Upper lobe of left lung (tissue), 6 donors: ENCODE measurements around the gene CUEDC1. TPM values are rescaled to one million over a fixed set of nuclear protein-coding genes. Genes with fewer than 3 reads are reported as not detected.

Source experiments
- ATAC-seq, 2 donors: fragments of 200-7000 bp; cut with Tn5 transposase; one replicate each; pipeline ENCODE4 v1.9.1; 2022; ENCODE audit warnings: mild to moderate bottlenecking in 2 of 2, moderate library complexity in 2 of 2; ENCODE audit not compliant: low FRiP score in 2 of 2
- DNase-seq, 2 donors: peaks; one replicate each; pipeline ENCODE4 v3.0.0-alpha.2; 2019 to 2020
- H3K27ac ChIP-seq, 4 donors: fragments of 200-600 bp; sonication (generic); one replicate each; pipeline ENCODE4 v1.5.1; 2016 to 2019
- H3K27me3 ChIP-seq, 4 donors: fragments of 200-600 bp; sonication (generic); one replicate each; pipeline ENCODE4 v1.5.1; 2017 to 2019
- H3K36me3 ChIP-seq, 4 donors: fragments of 200-600 bp; sonication (generic); one replicate each; pipeline ENCODE4 v1.5.1; 2016 to 2019
- H3K4me1 ChIP-seq, 4 donors: fragments of 200-600 bp; sonication (generic); one replicate each; pipeline ENCODE4 v1.5.1; 2018 to 2019
- H3K4me3 ChIP-seq, 4 donors: fragments of 200-600 bp; sonication (generic); one replicate each; pipeline ENCODE4 v1.5.1; 2017 to 2019; ENCODE audit warnings: mild to moderate bottlenecking in 2 of 4, moderate library complexity in 1 of 4
- H3K9me3 ChIP-seq, 4 donors: fragments of 200-600 bp; sonication (generic); one replicate each; pipeline ENCODE4 v1.5.1; 2018 to 2019
- EP300 ChIP-seq, 4 donors: sonication (generic); formaldehyde crosslinking; IDR thresholded peaks; one replicate each; pipeline ENCODE4 v1.5.1; 2017; ENCODE audit warnings: antibody characterized with exemption in 4 of 4, control low read depth in 2 of 4
- POLR2A ChIP-seq, 4 donors: fragments of 450-650 bp; IDR thresholded peaks; one replicate each; pipeline ENCODE4 v1.5.1; 2016 to 2017; ENCODE audit warnings: antibody characterized with exemption in 4 of 4, mild to moderate bottlenecking in 2 of 4
- POLR2AphosphoS5 ChIP-seq, 2 donors: sonication (generic); formaldehyde crosslinking; IDR thresholded peaks; one replicate each; pipeline ENCODE4 v1.5.1; 2017; ENCODE audit warnings: antibody characterized with exemption in 2 of 2
- WGBS, 2 donors: methylation state at CpG; one replicate each; pipeline ENCODE4 v1.1.5; 2017 to 2018; 5-methylcytosine and 5-hydroxymethylcytosine counted together
- total RNA-seq, 6 donors: library from RNA; depleted of rRNA in 4 of 6; stranded (reverse); fragments of >200 nt in 4 of 6; gene quantifications; one replicate each; pipeline versions ENCODE4 v1.1.0 to v1.2.1, GENCODE V29; 2016 to 2021
- TF ChIP-seq, protein P1 (sequence below), 6 experiments: fragments of 450-650 bp in 4 of 6; fragments of 200-600 bp in 2 of 6; sonication (generic) in 2 of 6; IDR thresholded peaks; one replicate each; pipeline ENCODE4 v1.5.1; 2016 to 2019; ENCODE audit warnings: antibody characterized with exemption in 6 of 6
- donor health status: DM: no; HTN: no; CAD: no; lungs with moderate emphysema.
- donor health status: DM: no; HTN: yes; CAD: no; lungs with severe emphysema.

CUEDC1 gene
- total RNA-seq, 6 donors from 2014 or later = 33.3 to 119 (median 54.4) TPM

DNA sequence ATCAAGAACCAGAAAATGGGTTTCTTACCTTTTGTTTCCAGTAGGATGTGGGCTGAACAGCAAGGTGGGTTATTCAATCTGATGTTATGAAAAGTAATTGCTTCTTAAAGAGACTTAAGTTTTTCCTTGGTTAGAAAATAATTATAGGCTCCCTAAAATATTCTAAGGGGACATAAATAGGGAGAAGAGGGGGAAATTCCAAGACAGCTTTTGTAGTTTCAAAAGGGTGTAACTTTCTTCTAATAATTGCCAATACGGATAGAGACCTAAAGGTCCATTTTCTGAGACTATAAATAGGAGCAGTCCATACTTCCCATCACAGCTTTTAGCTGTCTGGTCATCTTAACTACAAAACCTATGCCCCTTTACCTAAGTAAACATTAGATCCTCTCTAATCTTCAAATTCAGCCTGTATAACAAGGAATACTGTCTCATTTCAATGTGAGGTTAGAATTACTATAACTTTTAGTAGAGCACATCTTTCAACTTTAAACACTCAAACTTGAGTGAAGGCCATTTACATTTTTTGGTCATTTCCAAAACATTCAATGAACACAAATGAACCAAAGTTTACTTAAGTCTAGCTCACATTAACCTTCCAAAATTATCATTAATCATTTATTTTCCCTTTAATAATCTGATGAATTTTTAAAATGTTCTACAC lies 46.4 kb upstream of the CUEDC1 start:
- no peaks in the 10 kb centered on the region for H3K9me3 ChIP-seq
- peaks cover 29 to 57% (median 40%) of the 10 kb centered on the region in 4 donors for H3K4me1 ChIP-seq
- TF ChIP-seq, protein P1, sequence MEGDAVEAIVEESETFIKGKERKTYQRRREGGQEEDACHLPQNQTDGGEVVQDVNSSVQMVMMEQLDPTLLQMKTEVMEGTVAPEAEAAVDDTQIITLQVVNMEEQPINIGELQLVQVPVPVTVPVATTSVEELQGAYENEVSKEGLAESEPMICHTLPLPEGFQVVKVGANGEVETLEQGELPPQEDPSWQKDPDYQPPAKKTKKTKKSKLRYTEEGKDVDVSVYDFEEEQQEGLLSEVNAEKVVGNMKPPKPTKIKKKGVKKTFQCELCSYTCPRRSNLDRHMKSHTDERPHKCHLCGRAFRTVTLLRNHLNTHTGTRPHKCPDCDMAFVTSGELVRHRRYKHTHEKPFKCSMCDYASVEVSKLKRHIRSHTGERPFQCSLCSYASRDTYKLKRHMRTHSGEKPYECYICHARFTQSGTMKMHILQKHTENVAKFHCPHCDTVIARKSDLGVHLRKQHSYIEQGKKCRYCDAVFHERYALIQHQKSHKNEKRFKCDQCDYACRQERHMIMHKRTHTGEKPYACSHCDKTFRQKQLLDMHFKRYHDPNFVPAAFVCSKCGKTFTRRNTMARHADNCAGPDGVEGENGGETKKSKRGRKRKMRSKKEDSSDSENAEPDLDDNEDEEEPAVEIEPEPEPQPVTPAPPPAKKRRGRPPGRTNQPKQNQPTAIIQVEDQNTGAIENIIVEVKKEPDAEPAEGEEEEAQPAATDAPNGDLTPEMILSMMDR (IDR thresholded peaks at IDR 0.05) = no peak
- TF ChIP-seq POLR2A (IDR thresholded peaks at IDR 0.05) (no peak), EP300 (IDR thresholded peaks at IDR 0.05) (no peak), POLR2AphosphoS5 (IDR thresholded peaks at IDR 0.05) (no peak)
- 45 to 74% methylated on average over 1 of the region's 1 CpG for WGBS, 2 donors
- H3K36me3 ChIP-seq = peaks cover 20 to 76% (median 30%) of the 10 kb centered on the region in 4 donors
- no peak overlapping the region for H3K27ac ChIP-seq
- DNase-seq = no peak
- no peak for ATAC-seq
- no peaks in the 10 kb centered on the region for H3K27me3 ChIP-seq
- H3K4me3 ChIP-seq = no peak overlapping the region

DNA sequence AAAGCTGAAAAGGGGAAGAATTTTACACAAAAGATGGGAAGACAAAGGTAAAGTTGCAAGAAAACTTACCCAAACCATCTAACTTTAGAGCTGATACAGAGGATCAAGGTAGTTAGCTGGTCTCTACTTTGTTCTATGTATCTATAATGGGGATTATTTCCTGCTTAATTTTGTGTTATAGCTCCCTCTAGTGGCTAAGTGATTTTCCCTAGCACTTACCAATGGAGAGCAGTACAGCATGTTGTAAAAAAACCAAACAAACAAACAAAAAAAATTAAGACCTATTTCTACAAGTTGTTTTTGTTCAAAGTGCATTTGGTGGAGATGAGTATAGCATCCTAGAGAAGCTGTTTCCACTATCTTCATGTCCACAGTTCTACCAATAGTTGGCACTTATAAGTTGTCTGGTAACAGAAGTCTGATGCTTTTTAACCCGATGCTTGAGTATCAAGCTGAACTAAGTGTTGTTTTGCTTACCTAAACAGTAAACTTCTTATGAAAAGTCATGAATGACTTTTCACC lies 44.3 kb upstream of the CUEDC1 start:
- Histone ChIP-seq H3K36me3 (peaks cover 9 to 63% (median 17%) of the 10 kb centered on the region in 4 donors), H3K27ac (peak overlapping the region in 1 of 4 donors; percentile 22)
- WGBS, 2 donors = 54 to 70% methylated on average over 1 of the region's 1 CpG

DNA sequence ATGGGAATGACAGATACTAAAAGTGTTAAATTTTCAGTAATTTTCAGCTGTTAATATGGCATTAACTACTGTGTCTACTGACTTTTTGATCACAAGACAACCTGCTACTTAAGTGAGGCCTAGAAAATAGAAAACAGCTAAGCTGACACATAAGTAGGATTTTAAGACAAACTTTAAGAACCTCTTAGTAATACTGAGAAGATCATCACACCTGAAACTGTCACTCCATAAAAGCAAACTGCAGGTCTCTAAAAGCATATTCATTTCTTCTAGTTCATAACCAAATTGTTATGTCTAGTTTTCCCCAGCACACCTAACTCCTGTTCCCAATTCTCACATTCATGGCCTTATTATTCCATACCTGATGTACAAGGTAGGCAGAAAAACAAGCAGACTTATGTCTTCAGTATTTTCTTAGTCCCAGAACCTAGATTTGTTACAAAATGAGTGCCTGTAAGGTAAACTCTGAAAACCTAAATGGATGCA lies 43.8 kb upstream of the CUEDC1 start:
- Histone ChIP-seq H3K27ac (peak overlapping the region in 1 of 4 donors; percentile 22), H3K9me3 (no peaks in the 10 kb centered on the region), H3K4me1 (peaks cover 8 to 44% (median 22%) of the 10 kb centered on the region in 4 donors), H3K36me3 (peaks cover 4 to 58% (median 13%) of the 10 kb centered on the region in 4 donors), H3K4me3 (no peak overlapping the region), H3K27me3 (no peaks in the 10 kb centered on the region)
- ATAC-seq = no peak
- DNase-seq = no peak
- TF ChIP-seq, protein P1 (IDR thresholded peaks at IDR 0.05) = no peak
- TF ChIP-seq POLR2AphosphoS5 (IDR thresholded peaks at IDR 0.05) (no peak), EP300 (IDR thresholded peaks at IDR 0.05) (no peak), POLR2A (IDR thresholded peaks at IDR 0.05) (no peak)

More for the DNA sequence above, 44.3 kb upstream of the CUEDC1 start:
- Histone ChIP-seq H3K4me3 (no peak overlapping the region), H3K27me3 (no peaks in the 10 kb centered on the region), H3K4me1 (peaks cover 13 to 49% (median 26%) of the 10 kb centered on the region in 4 donors), H3K9me3 (no peaks in the 10 kb centered on the region)
- DNase-seq (no peak), ATAC-seq (peak; percentile 87 to 88)
- TF ChIP-seq, protein P1 (IDR thresholded peaks at IDR 0.05) = peak; percentile 69 to 81 (median 75)
- no peak for TF ChIP-seq POLR2A (IDR thresholded peaks at IDR 0.05)

DNA sequence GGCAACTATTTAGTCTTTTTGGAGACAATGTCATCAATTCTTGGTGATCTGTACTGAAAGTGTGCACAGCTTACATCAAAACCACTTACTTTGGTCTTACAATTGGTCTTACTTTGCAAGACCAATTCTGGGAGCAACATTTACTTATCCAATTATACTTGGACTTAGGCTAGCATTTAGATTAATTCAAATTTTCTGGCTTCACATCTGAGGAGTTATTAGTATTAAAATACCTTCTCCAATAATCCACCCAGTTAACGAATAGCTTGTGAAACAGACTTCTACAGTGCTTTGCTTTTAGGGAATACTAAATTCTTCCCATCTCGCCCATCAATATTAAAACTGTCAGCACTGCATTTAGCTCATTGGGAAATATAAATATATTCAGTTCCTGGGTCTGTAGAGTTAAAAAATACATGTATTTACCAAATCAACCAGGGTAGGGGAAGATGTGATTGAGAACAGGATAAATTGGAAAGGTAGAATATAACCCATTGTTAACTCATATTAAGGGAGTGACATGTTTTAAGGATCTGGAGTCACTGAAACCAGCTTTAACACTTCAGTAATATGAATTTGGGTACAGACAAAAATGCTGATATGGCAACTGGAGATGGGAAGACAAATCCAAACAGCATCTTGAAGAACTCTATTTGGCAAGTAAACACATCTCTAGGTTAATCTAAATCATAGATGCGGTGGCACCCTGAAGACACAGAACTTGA lies 42.0 kb upstream of the CUEDC1 start:
- ATAC-seq (no peak), DNase-seq (no peak)
- WGBS, 2 donors = 85 to 93% methylated on average over 3 of the region's 3 CpGs
- peaks cover 0 to 40% (median 3%) of the 10 kb centered on the region in 4 donors for H3K36me3 ChIP-seq
- no peak overlapping the region for H3K4me3 ChIP-seq
- TF ChIP-seq POLR2A (IDR thresholded peaks at IDR 0.05) (no peak), EP300 (IDR thresholded peaks at IDR 0.05) (no peak), POLR2AphosphoS5 (IDR thresholded peaks at IDR 0.05) (no peak)
- TF ChIP-seq, protein P1 (IDR thresholded peaks at IDR 0.05) = no peak
- H3K27me3 ChIP-seq = no peaks in the 10 kb centered on the region
- H3K27ac ChIP-seq = no peak overlapping the region
- H3K4me1 ChIP-seq = peaks cover 9 to 40% (median 19%) of the 10 kb centered on the region in 4 donors
- no peaks in the 10 kb centered on the region for H3K9me3 ChIP-seq
